Endothelial cell of umbilical vein (primary cell): ENCODE results near the gene IRX5. TPM values are rescaled to one million over a fixed set of nuclear protein-coding genes. Genes with fewer than 3 reads are reported as not detected.

Experiments
- BruUV-seq: library from RNA; stranded (reverse); fragments of 400-500 nt; replicated peaks from 2 replicates; lab custom pipeline; 2021; lab: Mats Ljungman, UMichigan
- CTCF ChIA-PET: fragments of 300-600, 350-600 bp; sonication (Branson Sonifier 250); formaldehyde crosslinking; loops from one replicate; lab custom pipeline; 2021; ENCODE audit warnings: antibody characterized with exemption, inconsistent platforms; lab: Charles Lee
- POLR2A ChIA-PET: fragments of 300-600, 350-600 bp; sonication (Branson Sonifier 250); formaldehyde crosslinking; loops from one replicate; lab custom pipeline; 2021; ENCODE audit warnings: antibody characterized with exemption, inconsistent platforms; lab: Charles Lee
- DNase-seq: peaks from one replicate; pipeline ENCODE4 v3.0.0-alpha.2; 2011; ENCODE audit warnings: low read depth, low spot score
- FAIRE-seq: peaks from 2 replicates; lab custom pipeline; 2011; peaks lifted over from hg19 to GRCh38; lab: Jason Lieb, UNC
- H2AFZ ChIP-seq: 2 replicates; pipeline ENCODE4 v1.6.0; 2012; ENCODE audit warnings: low read depth, low read length, control low read depth, inconsistent platforms
- H3K27ac ChIP-seq: 2 replicates; pipeline ENCODE4 v1.5.1; 2011; ENCODE audit warnings: low read depth, mild to moderate bottlenecking, control low read depth, low read length, moderate library complexity; ENCODE audit not compliant: insufficient read depth
- H3K27me3 ChIP-seq, 2 experiments: 2 replicates each; pipeline versions ENCODE4 v1.6.0 to v1.6.1; 2011; ENCODE audit warnings: low read length in 2 of 2, mixed read lengths in 1 of 2; ENCODE audit not compliant: control insufficient read depth in 2 of 2, insufficient read depth in 2 of 2
- H3K36me3 ChIP-seq, 2 experiments: 2 replicates in 1 of 2; 3 replicates in 1 of 2; pipeline ENCODE4 v1.5.1; 2011; ENCODE audit warnings: low read length in 2 of 2, mild to moderate bottlenecking in 1 of 2, moderate library complexity in 1 of 2; ENCODE audit not compliant: control insufficient read depth in 2 of 2, insufficient read depth in 2 of 2; ENCODE audit errors: extremely low read depth in 1 of 2
- H3K4me1 ChIP-seq: 3 replicates; pipeline ENCODE4 v1.5.1; 2011; ENCODE audit warnings: mild to moderate bottlenecking, low read length; ENCODE audit not compliant: control insufficient read depth, insufficient read depth; ENCODE audit errors: extremely low read depth
- H3K4me2 ChIP-seq: 2 replicates; pipeline ENCODE4 v1.6.1; 2011; ENCODE audit warnings: low read length, control low read depth, mixed read lengths; ENCODE audit not compliant: insufficient read depth
- H3K4me3 ChIP-seq, 3 experiments: fragments of 200-600 bp in 1 of 3; sonication (generic), shearing (Covaris generic) in 1 of 3; replicated peaks in 1 of 3; 2 replicates each; pipeline ENCODE4 v1.5.1; 2011 to 2016; ENCODE audit warnings: control low read depth in 3 of 3, low read length in 3 of 3, mild to moderate bottlenecking in 2 of 3, inconsistent platforms in 1 of 3, low read depth in 1 of 3, moderate library complexity in 1 of 3; ENCODE audit not compliant: insufficient read depth in 1 of 3
- H3K79me2 ChIP-seq: 2 replicates; pipeline ENCODE4 v1.6.0; 2012; ENCODE audit warnings: low read length, inconsistent platforms; ENCODE audit not compliant: control insufficient read depth, insufficient read depth
- H3K9ac ChIP-seq: replicated peaks from 2 replicates; pipeline ENCODE3; 2011; ENCODE audit warnings: low read length, control low read depth; ENCODE audit not compliant: insufficient read depth; ENCODE audit errors: extremely low read depth
- H3K9me1 ChIP-seq: replicated peaks from 3 replicates; pipeline ENCODE4 v1.6.0; 2011; ENCODE audit warnings: mild to moderate bottlenecking, low read length; ENCODE audit not compliant: control insufficient read depth, insufficient read depth; ENCODE audit errors: extremely low read depth
- H3K9me3 ChIP-seq: replicated peaks from 2 replicates; pipeline ENCODE4 v1.5.1; 2012; ENCODE audit warnings: low read length, inconsistent platforms; ENCODE audit not compliant: control insufficient read depth, insufficient read depth
- H4K20me1 ChIP-seq: replicated peaks from 2 replicates; pipeline ENCODE3; 2011; ENCODE audit warnings: mild to moderate bottlenecking, low read length; ENCODE audit not compliant: control insufficient read depth, insufficient read depth; ENCODE audit errors: extremely low read depth
- EZH2 ChIP-seq: IDR thresholded peaks from 2 replicates; pipeline ENCODE4 v1.6.1; 2012; ENCODE audit warnings: borderline replicate concordance, low read depth, mild to moderate bottlenecking, moderate library complexity, low read length, inconsistent platforms; ENCODE audit not compliant: severe bottlenecking
- FOS ChIP-seq: IDR thresholded peaks from 2 replicates; pipeline ENCODE4 v1.6.1; 2011; ENCODE audit warnings: mild to moderate bottlenecking, low read length, moderate library complexity, borderline replicate concordance; ENCODE audit not compliant: insufficient read depth
- GATA2 ChIP-seq: IDR thresholded peaks from 2 replicates; pipeline ENCODE4 v1.7.0; 2011; ENCODE audit warnings: low read depth, mild to moderate bottlenecking, moderate library complexity, mixed read lengths, low read length; ENCODE audit not compliant: insufficient read length, insufficient read depth
- JUN ChIP-seq: IDR thresholded peaks from 2 replicates; pipeline ENCODE4 v1.6.1; 2011; ENCODE audit warnings: borderline replicate concordance, low read depth; ENCODE audit not compliant: insufficient read length, insufficient read depth
- MYC ChIP-seq: IDR thresholded peaks from one replicate; pipeline ENCODE4 v1.6.1; 2011; ENCODE audit warnings: mild to moderate bottlenecking, low read depth, low read length
- POLR2A ChIP-seq: IDR thresholded peaks from 2 replicates; pipeline ENCODE4 v1.6.1; 2012; ENCODE audit warnings: low read depth, mild to moderate bottlenecking, control low read depth, low read length
- POLR2AphosphoS5 ChIP-seq: IDR thresholded peaks from 2 replicates; pipeline ENCODE4 v1.6.1; 2012; ENCODE audit warnings: low read depth, mild to moderate bottlenecking, control low read depth, low read length, moderate library complexity; ENCODE audit not compliant: insufficient read depth
- dilution Hi-C: fragments of 300-500 bp; cut with MboI; formaldehyde crosslinking; loops from one replicate; pipeline ENCODE4 v1.15.0; 2019; ENCODE audit warnings: low sequenced_read_pairs; ENCODE audit not compliant: extremely low pct_ligation_motif_present
- intact Hi-C: fragments of 100-400 bp; cut with micrococcal nuclease; formaldehyde crosslinking; loops from one replicate; pipeline ENCODE4 v1.10.0; 2022
- polyA plus RNA-seq, 4 experiments: library from polyadenylated mRNA; depleted of rRNA in 3 of 4; stranded (reverse) in 3 of 4; unstranded in 1 of 4; fragments of >200 nt; gene quantifications; 2 replicates each; pipeline versions ENCODE4 v1.2.1 to v1.2.3, GENCODE V29; 2011 to 2012; ENCODE audit warnings: missing spikeins in 1 of 4
- total RNA-seq: library from RNA; stranded (reverse); gene quantifications from 2 replicates; pipeline ENCODE4 v1.2.3, GENCODE V29; 2021
- TF ChIP-seq, protein P1 (sequence below), 2 donors: IDR thresholded peaks; 1 replicate in 1 of 2; 2 replicates in 1 of 2; pipeline ENCODE4 v1.5.1; 2011; ENCODE audit warnings: low read length in 2 of 2, mild to moderate bottlenecking in 2 of 2, moderate library complexity in 2 of 2, control low read depth in 1 of 2, inconsistent platforms in 1 of 2, low read depth in 1 of 2; ENCODE audit not compliant: insufficient read depth in 1 of 2; ENCODE audit errors: extremely low read depth in 1 of 2
- TF ChIP-seq, protein P2 (sequence below): IDR thresholded peaks from 2 replicates; pipeline ENCODE4 v1.6.1; 2011; ENCODE audit not compliant: insufficient read depth, insufficient read length

Gene IRX5
- total and polyA plus RNA-seq, 2 donors (not counting 3 experiments of a cell fraction or from before 2014, with no cell fraction given) = not detected

DNA sequence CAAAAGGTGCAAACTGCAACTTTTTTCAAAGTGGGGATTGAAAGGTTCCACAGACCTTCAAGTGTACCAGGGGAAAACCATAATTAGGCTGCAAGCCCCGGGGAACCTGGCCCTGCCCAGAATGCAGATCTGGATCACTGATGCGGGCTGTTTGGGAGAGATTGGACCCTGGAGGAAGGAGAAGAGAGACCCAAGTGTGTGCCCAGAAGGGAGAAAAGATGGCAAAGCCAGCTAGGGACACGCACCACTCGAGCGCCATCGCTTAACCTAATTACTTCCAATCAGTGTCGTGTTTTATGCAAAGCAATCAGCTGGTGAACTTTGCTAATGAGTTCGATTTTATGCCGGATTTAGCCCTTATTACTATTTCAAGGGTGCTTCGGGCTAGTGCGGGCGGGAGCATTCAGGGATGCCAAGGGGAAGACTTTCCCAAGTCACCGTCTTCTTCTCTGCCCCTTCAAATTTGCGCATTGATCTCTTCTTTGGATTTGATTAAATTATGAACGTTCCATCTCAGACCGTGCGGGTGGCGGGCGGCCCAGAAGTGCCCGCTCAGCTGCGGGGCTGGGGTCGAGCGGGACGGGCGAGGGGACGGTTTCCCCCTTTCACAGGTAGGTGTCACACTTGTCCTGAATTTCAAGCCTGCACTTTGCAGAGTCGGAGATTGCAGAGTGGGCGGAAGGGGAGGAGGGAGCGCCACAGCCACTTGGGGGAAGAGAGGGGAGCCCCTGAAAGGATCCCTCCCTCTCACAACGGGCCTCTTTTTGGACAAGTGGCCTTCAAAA, 4.0 kb downstream of the IRX5 start:
- peaks cover 75 to 85% of the 10 kb centered on the region in 2 experiments for H3K27me3 ChIP-seq
- intact Hi-C loops (loop anchor here (5.0 to 10.0 kb wide), 3 partner anchors 770 to 1042 kb away; no protein-coding TSS in a partner anchor), dilution Hi-C loops (no loop called here)
- DNase-seq (peak; percentile 11), FAIRE-seq (no peak)
- POLR2A ChIA-PET = no interaction called here
- CTCF ChIA-PET = interaction anchor here (1.4 kb wide), 1 partner anchor 1385 kb away, joined by 3 read pairs; no protein-coding TSS in a partner anchor
- H3K9ac ChIP-seq = no peak overlapping the region
- H2AFZ ChIP-seq = no peak overlapping the region
- H3K4me2 ChIP-seq = no peak overlapping the region
- H3K4me3 ChIP-seq = no peak overlapping the region
- H3K9me1 ChIP-seq = no peaks in the 10 kb centered on the region
- no peak overlapping the region for H3K27ac ChIP-seq
- TF ChIP-seq, protein P1, sequence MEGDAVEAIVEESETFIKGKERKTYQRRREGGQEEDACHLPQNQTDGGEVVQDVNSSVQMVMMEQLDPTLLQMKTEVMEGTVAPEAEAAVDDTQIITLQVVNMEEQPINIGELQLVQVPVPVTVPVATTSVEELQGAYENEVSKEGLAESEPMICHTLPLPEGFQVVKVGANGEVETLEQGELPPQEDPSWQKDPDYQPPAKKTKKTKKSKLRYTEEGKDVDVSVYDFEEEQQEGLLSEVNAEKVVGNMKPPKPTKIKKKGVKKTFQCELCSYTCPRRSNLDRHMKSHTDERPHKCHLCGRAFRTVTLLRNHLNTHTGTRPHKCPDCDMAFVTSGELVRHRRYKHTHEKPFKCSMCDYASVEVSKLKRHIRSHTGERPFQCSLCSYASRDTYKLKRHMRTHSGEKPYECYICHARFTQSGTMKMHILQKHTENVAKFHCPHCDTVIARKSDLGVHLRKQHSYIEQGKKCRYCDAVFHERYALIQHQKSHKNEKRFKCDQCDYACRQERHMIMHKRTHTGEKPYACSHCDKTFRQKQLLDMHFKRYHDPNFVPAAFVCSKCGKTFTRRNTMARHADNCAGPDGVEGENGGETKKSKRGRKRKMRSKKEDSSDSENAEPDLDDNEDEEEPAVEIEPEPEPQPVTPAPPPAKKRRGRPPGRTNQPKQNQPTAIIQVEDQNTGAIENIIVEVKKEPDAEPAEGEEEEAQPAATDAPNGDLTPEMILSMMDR (IDR thresholded peaks at IDR 0.05; ENCODE audit: extremely low read depth in 1 of 2, insufficient read depth in 1 of 2, low read depth in 1 of 2, low read length in 2 of 2) = no peak
- TF ChIP-seq GATA2 (no peak), POLR2A (no peak), JUN (no peak), EZH2 (peak; percentile 99), MYC (no peak), POLR2AphosphoS5 (no peak), FOS (no peak)
- TF ChIP-seq, protein P2, sequence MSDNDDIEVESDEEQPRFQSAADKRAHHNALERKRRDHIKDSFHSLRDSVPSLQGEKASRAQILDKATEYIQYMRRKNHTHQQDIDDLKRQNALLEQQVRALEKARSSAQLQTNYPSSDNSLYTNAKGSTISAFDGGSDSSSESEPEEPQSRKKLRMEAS = no peak
- H3K79me2 ChIP-seq = no peaks in the 10 kb centered on the region
- BruUV-seq = no TSS peak
- peaks cover 10% of the 10 kb centered on the region for H3K4me1 ChIP-seq
- H3K9me3 ChIP-seq = no peaks in the 10 kb centered on the region
- H3K36me3 ChIP-seq = no peaks in the 10 kb centered on the region
- peaks cover 5% of the 10 kb centered on the region for H4K20me1 ChIP-seq
